AG04449 (cell line): Measurements from ENCODE around the gene BRD7.

Experiments
- CTCF ChIA-PET: fragments of 350-600 bp; formaldehyde crosslinking; extraction: SDS; loops from one replicate; lab custom pipeline; 2021; ENCODE audit warnings: antibody characterized with exemption; lab: Yijun Ruan, JAX
- POLR2A ChIA-PET: fragments of 400-600, 350-600 bp; formaldehyde crosslinking; extraction: SDS; loops from one replicate; lab custom pipeline; 2020; ENCODE audit warnings: antibody characterized with exemption, inconsistent platforms; lab: Yijun Ruan, JAX
- DNase-seq: peaks from one replicate; pipeline ENCODE4 v3.0.0-alpha.2; 2010; ENCODE audit warnings: low read depth, low spot score
- H3K4me3 ChIP-seq: 2 replicates; pipeline ENCODE4 v1.5.1; 2011; ENCODE audit warnings: low read depth, mild to moderate bottlenecking, control low read depth, low read length
- CTCF ChIP-seq: IDR thresholded peaks from one replicate; pipeline ENCODE4 v1.5.1; 2011; ENCODE audit warnings: mild to moderate bottlenecking, moderate library complexity, low read length, control low read depth, inconsistent platforms; ENCODE audit not compliant: insufficient read depth; ENCODE audit errors: missing control alignments

Gene BRD7

GRCh38 chr16:50323335-50324011 is 45.3 kb downstream of the BRD7 start:
- DNase-seq, result no peak
- CTCF ChIA-PET, result interaction anchor here (0.8 to 3.5 kb wide), 2 partner anchors 9 to 342 kb away, joined by 3 to 12 read pairs; no protein-coding TSS in a partner anchor
- no peak for TF ChIP-seq CTCF
- H3K4me3 ChIP-seq, result no peak overlapping the region
- POLR2A ChIA-PET, result no interaction called here

- TF ChIP-seq CTCF, result no peak
- H3K4me3 ChIP-seq, result no peak overlapping the region
- ChIA-PET POLR2A (no interaction called here), CTCF (interaction anchor here (0.8 to 3.5 kb wide), 3 partner anchors 8 to 343 kb away, joined by 3 to 12 read pairs (median 3); no protein-coding TSS in a partner anchor)
- DNase-seq, result no peak
These were observed 46.5 kb downstream of the BRD7 start for GRCh38 chr16:50322333-50322732.

GRCh38 chr16:50320310-50320709 is 48.5 kb downstream of the BRD7 start:
- ChIA-PET POLR2A (no interaction called here), CTCF (no interaction called here)
- no peak for DNase-seq
- no peak for TF ChIP-seq CTCF
- no peak overlapping the region for H3K4me3 ChIP-seq

- POLR2A ChIA-PET, result no interaction called here
- CTCF ChIA-PET, result interaction anchor here (1.0 kb wide), 1 partner anchor 10 kb away, joined by 3 read pairs; no protein-coding TSS in a partner anchor
- no peak overlapping the region for H3K4me3 ChIP-seq
- no peak for DNase-seq
- no peak for TF ChIP-seq CTCF
These were observed 49.8 kb downstream of the BRD7 start for GRCh38 chr16:50318796-50319578.

- no peak for TF ChIP-seq CTCF
- DNase-seq, result no peak
- ChIA-PET POLR2A (no interaction called here), CTCF (interaction anchor here (1.5 kb wide), 1 partner anchor 11 kb away, joined by 8 read pairs; no protein-coding TSS in a partner anchor)
- H3K4me3 ChIP-seq, result no peak overlapping the region
These were observed 51.7 kb downstream of the BRD7 start for GRCh38 chr16:50316848-50317630.
